Testis (tissue), 3 donors: ENCODE measurements around the gene C19orf67. TPM values are rescaled to one million over a fixed set of nuclear protein-coding genes. Genes with fewer than 3 reads are reported as not detected.
A peak's percentile ranks its signal among the peaks of the same experiment; 100 is the strongest.

Source experiments
- DNase-seq: peaks from one replicate; pipeline ENCODE4 v3.0.0-alpha.2; 2019
- H3K27ac ChIP-seq, 2 donors: fragments of 200-600 bp; sonication (generic); one replicate each; pipeline ENCODE4 v1.5.1; 2019
- H3K27me3 ChIP-seq: fragments of 200-600 bp; sonication (generic); one replicate; pipeline ENCODE4 v1.5.1; 2019
- H3K36me3 ChIP-seq: fragments of 200-600 bp; sonication (generic); one replicate; pipeline ENCODE4 v1.5.1; 2017; ENCODE audit warnings: low read depth; ENCODE audit errors: missing control alignments
- H3K4me1 ChIP-seq: fragments of 200-600 bp; sonication (generic); one replicate; pipeline ENCODE4 v1.5.1; 2019
- H3K4me3 ChIP-seq, 2 donors: fragments of 200-600 bp; sonication (generic); one replicate each; pipeline ENCODE4 v1.5.1; 2017 to 2019
- H3K9me3 ChIP-seq: fragments of 200-600 bp; sonication (generic); one replicate; pipeline ENCODE4 v1.5.1; 2017
- CTCF ChIP-seq, 3 experiments: fragments of 450-650 bp in 2 of 3; fragments of 200-600 bp in 1 of 3; sonication (generic) in 1 of 3; IDR thresholded peaks; one replicate each; pipeline ENCODE4 v1.5.1; 2016 to 2019; ENCODE audit warnings: antibody characterized with exemption in 3 of 3, mild to moderate bottlenecking in 2 of 3, moderate library complexity in 1 of 3
- POLR2A ChIP-seq: fragments of 450-650 bp; IDR thresholded peaks from one replicate; pipeline ENCODE4 v1.6.1; 2017; ENCODE audit warnings: antibody characterized with exemption, mild to moderate bottlenecking, moderate library complexity
- WGBS, 2 donors: methylation state at CpG; one replicate each; pipeline ENCODE4 v1.1.5; 2018; 5-methylcytosine and 5-hydroxymethylcytosine counted together
- intact Hi-C: fragments of 100-400 bp; cut with DNase I; formaldehyde crosslinking; loops from one replicate; pipeline ENCODE4 v1.15.1; 2023; ENCODE audit warnings: low total_unique reads
- polyA plus RNA-seq: library from polyadenylated mRNA; stranded (reverse); fragments of 350-450 nt; fragmentation: Illumina TruSeq; extraction: RNeasy Lipid Tissue Mini Kit (QIAGEN cat#74804); gene quantifications from one replicate; pipeline ENCODE4 v1.2.3, GENCODE V29; 2014; ENCODE audit warnings: low read depth, low replicate concordance; ENCODE audit not compliant: insufficient read depth
- total RNA-seq, 2 donors: library from RNA; depleted of rRNA; stranded (reverse); fragments of >200 nt; gene quantifications; one replicate each; pipeline ENCODE4 v1.2.3, GENCODE V29; 2016

C19orf67 gene
- total and polyA plus RNA-seq, 3 donors from 2014 or later: 5.0 to 12.7 (median 12.6) TPM

- no peaks in the 10 kb centered on the region for H3K27me3 ChIP-seq
Observed at GRCh38 chr19:14122924-14123323, 37.3 kb upstream of the C19orf67 start.

GRCh38 chr19:14120497-14120780 is 34.9 kb upstream of the C19orf67 start:
- H3K9me3 ChIP-seq: no peaks in the 10 kb centered on the region
- DNase-seq: no peak
- H3K27me3 ChIP-seq: no peaks in the 10 kb centered on the region
- peak overlapping the region; percentile 80 to 96 for H3K27ac ChIP-seq
- H3K4me1 ChIP-seq: peaks cover 30% of the 10 kb centered on the region
- intact Hi-C loops: no loop called here
- WGBS, 2 donors: 86 to 90% methylated on average over 6 to 7 of the region's 7 CpGs
- no peak for TF ChIP-seq POLR2A
- no peak for TF ChIP-seq CTCF (IDR thresholded peaks at IDR 0.05)
- H3K4me3 ChIP-seq: no peak overlapping the region
- no peaks in the 10 kb centered on the region for H3K36me3 ChIP-seq

More at GRCh38 chr19:14122924-14123323, 37.3 kb upstream of the C19orf67 start:
- Histone ChIP-seq H3K4me1 (peaks cover 18% of the 10 kb centered on the region), H3K27ac (no peak overlapping the region), H3K36me3 (no peaks in the 10 kb centered on the region), H3K4me3 (no peak overlapping the region), H3K9me3 (no peaks in the 10 kb centered on the region)
- intact Hi-C loops: no loop called here
- WGBS, 2 donors: 91 to 93% methylated on average over 6 of the region's 6 CpGs
- no peak for DNase-seq
- no peak for TF ChIP-seq POLR2A
- no peak for TF ChIP-seq CTCF (IDR thresholded peaks at IDR 0.05)

GRCh38 chr19:14119644-14120496 is 34.3 kb upstream of the C19orf67 start:
- Histone ChIP-seq H3K4me3 (no peak overlapping the region), H3K27ac (peak overlapping the region; percentile 80 to 96), H3K9me3 (no peaks in the 10 kb centered on the region), H3K4me1 (peaks cover 36% of the 10 kb centered on the region), H3K36me3 (no peaks in the 10 kb centered on the region), H3K27me3 (no peaks in the 10 kb centered on the region)
- WGBS, 2 donors: 78 to 88% methylated on average over 3 to 7 of the region's 7 CpGs
- TF ChIP-seq CTCF (IDR thresholded peaks at IDR 0.05) (no peak), POLR2A (no peak)
- intact Hi-C loops: no loop called here
- no peak for DNase-seq

- H3K9me3 ChIP-seq: no peaks in the 10 kb centered on the region
- no peaks in the 10 kb centered on the region for H3K36me3 ChIP-seq
- H3K4me1 ChIP-seq: peaks cover 43% of the 10 kb centered on the region
- WGBS, 2 donors: 6 to 12% methylated on average over 3 of the region's 3 CpGs
- H3K27me3 ChIP-seq: no peaks in the 10 kb centered on the region
- intact Hi-C loops: no loop called here
- no peak for DNase-seq
- peak overlapping the region; percentile 80 to 96 for H3K27ac ChIP-seq
- TF ChIP-seq POLR2A (no peak), CTCF (IDR thresholded peaks at IDR 0.05) (no peak)
- peak overlapping the region in 1 of 2 donors; percentile 58 for H3K4me3 ChIP-seq
Observed at GRCh38 chr19:14119146-14119545, 33.6 kb upstream of the C19orf67 start.
